ENCODE data around the gene CDYL2.

The CDYL2 gene

DNA sequence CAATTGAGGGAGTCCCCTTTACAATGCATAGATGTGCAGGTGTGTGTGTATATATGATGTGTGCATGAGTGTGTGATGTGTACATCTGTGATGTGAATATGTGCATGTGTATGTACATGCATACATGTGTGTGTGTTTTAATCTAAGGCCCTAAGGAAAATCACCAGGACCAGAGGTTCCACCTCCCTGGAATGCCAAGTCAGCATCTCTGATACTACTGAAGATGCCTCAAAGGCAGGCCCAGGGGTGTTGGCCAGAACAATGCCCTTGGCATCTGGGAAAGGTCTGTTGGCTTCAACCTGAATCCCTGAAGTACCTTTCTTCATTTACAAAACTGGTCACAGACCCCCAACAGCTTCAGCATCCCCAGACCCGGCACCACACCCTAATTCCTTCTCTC lies 129.5 kb downstream of the CDYL2 start:
- H2AFZ ChIP-seq (ENCODE audit: low read depth), result no peak overlapping the region
- no peak overlapping the region for H3K9ac ChIP-seq
- no peak overlapping the region for H3K27ac ChIP-seq
- peaks cover 12% of the 10 kb centered on the region for H3K4me1 ChIP-seq (ENCODE audit: low read depth, poor library complexity, severe bottlenecking)
- 0 out of 2 replicates have a peak, but pooled peaks cover 11% of the 10 kb centered on the region for H3K79me2 ChIP-seq (ENCODE audit: insufficient read depth, low read depth)
- H3K4me2 ChIP-seq, result no peak overlapping the region
- no peaks in the 10 kb centered on the region for H4K20me1 ChIP-seq (ENCODE audit: insufficient read depth)
- no peaks in the 10 kb centered on the region for H3K27me3 ChIP-seq (ENCODE audit: insufficient read depth, low read depth)
- H3K36me3 ChIP-seq (ENCODE audit: insufficient read depth), result no peaks in the 10 kb centered on the region
- H3K4me3 ChIP-seq (IDR thresholded peaks at IDR 0.05; ENCODE audit: insufficient read depth, low read depth, low read length), result no peak overlapping the region
- TF ChIP-seq, protein P1, sequence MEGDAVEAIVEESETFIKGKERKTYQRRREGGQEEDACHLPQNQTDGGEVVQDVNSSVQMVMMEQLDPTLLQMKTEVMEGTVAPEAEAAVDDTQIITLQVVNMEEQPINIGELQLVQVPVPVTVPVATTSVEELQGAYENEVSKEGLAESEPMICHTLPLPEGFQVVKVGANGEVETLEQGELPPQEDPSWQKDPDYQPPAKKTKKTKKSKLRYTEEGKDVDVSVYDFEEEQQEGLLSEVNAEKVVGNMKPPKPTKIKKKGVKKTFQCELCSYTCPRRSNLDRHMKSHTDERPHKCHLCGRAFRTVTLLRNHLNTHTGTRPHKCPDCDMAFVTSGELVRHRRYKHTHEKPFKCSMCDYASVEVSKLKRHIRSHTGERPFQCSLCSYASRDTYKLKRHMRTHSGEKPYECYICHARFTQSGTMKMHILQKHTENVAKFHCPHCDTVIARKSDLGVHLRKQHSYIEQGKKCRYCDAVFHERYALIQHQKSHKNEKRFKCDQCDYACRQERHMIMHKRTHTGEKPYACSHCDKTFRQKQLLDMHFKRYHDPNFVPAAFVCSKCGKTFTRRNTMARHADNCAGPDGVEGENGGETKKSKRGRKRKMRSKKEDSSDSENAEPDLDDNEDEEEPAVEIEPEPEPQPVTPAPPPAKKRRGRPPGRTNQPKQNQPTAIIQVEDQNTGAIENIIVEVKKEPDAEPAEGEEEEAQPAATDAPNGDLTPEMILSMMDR (conservative IDR thresholded peaks at IDR 0.05; ENCODE audit: low read depth, low read length), result no peak

DNA sequence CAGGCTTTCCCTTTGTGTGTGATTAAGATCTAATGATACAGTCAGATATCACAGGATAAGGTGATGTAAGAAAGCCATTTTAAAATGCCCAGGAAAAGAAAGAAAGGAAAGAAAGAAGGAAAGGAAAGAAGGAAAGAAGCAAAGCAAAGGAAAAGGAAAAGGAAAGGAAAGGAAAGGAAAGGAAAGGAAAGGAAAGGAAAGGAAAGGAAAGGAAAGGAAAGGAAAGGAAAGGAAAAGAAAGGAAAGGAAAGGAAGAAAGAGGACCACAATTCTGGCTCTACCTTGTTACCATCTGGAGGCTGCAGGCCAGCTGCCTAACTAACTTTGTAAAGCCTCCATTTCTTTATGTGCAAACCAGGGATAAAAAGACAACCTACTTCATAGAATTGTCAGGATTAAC lies 132.0 kb downstream of the CDYL2 start:
- peaks cover 16% of the 10 kb centered on the region; the same call in 1 of the 2 replicates for H3K79me2 ChIP-seq (ENCODE audit: insufficient read depth, low read depth)
- H3K9ac ChIP-seq, result no peak overlapping the region
- H3K27me3 ChIP-seq (ENCODE audit: insufficient read depth, low read depth), result no peaks in the 10 kb centered on the region
- H3K4me2 ChIP-seq, result no peak overlapping the region
- peaks cover 12% of the 10 kb centered on the region for H3K4me1 ChIP-seq (ENCODE audit: low read depth, poor library complexity, severe bottlenecking)
- H3K27ac ChIP-seq, result no peak overlapping the region
- H4K20me1 ChIP-seq (ENCODE audit: insufficient read depth), result no peaks in the 10 kb centered on the region
- TF ChIP-seq, protein P1 (conservative IDR thresholded peaks at IDR 0.05; ENCODE audit: low read depth, low read length), result no peak
- no peak overlapping the region for H3K4me3 ChIP-seq (IDR thresholded peaks at IDR 0.05; ENCODE audit: insufficient read depth, low read depth, low read length)
- H2AFZ ChIP-seq (ENCODE audit: low read depth), result no peak overlapping the region
- H3K36me3 ChIP-seq (ENCODE audit: insufficient read depth), result no peaks in the 10 kb centered on the region

DNA sequence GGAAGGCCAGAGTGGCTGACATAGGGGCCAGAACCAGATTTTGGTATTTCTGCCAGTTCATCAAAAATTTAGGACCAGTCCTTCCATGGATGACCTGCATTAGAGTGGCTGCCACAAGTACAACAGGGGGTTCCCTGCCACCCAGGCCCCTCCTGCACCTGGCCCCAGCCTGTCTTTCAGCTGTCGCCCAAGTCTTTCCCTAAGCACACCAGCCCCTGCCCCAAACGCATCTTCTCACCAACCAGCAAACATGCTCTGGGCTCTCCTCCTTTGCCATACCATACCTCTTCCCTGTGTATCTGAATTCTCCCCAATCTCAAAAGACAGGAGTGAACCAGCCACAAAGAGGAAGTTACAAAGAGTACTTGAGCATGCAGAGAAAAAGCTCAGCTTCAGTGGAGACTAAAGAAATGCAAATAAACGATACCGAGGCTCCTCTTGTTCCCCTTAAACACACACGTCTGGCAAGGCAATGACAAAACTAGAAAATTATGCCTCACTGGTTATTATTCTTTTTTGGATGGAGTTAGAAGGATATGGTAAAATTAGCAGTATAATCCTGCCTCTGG lies 133.0 kb downstream of the CDYL2 start:
- Histone ChIP-seq H3K9ac (no peak overlapping the region), H3K27me3 (ENCODE audit: insufficient read depth, low read depth) (no peaks in the 10 kb centered on the region), H2AFZ (ENCODE audit: low read depth) (no peak overlapping the region), H3K4me2 (no peak overlapping the region), H4K20me1 (ENCODE audit: insufficient read depth) (no peaks in the 10 kb centered on the region), H3K36me3 (ENCODE audit: insufficient read depth) (no peaks in the 10 kb centered on the region), H3K4me3 (IDR thresholded peaks at IDR 0.05; ENCODE audit: insufficient read depth, low read depth, low read length) (no peak overlapping the region), H3K27ac (no peak overlapping the region), H3K79me2 (ENCODE audit: insufficient read depth, low read depth) (peaks cover 12% of the 10 kb centered on the region; the same call in 1 of the 2 replicates), H3K4me1 (ENCODE audit: low read depth, poor library complexity, severe bottlenecking) (peaks cover 2% of the 10 kb centered on the region)
- TF ChIP-seq, protein P1 (conservative IDR thresholded peaks at IDR 0.05; ENCODE audit: low read depth, low read length), result no peak

DNA sequence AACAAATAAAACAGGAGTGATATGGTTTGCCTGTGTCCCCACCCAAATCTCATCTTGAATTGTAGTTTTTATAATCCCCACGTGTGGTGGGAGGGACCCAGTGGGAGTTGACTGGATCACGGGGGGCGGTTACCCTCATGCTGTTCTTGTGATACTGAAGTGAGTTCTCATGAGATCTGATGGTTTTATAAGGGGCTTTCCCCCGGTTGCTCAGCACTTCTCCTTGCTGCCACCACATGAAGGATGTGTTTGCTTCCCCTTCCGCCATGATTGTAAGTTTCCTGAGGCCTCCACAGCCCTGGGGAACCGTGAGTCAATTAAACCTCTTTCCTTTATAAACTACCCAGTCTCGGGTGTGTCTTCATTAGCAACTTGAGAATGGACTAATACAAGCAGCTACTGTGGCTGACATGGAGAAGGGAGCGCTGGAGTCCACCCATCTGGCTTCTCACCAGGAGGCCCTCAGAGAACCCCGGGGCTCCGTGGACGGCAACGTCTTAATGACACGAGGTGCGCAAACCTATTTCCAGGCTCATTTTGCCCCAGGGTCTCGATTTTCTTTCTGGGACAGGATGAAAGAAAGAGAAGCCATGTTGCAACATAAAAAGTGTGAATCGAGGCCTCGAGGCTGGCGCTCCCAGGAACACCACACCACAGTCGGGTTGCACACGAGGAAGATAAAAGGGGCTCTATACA lies 134.1 kb downstream of the CDYL2 start:
- TF ChIP-seq, protein P1 (conservative IDR thresholded peaks at IDR 0.05; ENCODE audit: low read depth, low read length), result no peak
- no peaks in the 10 kb centered on the region for H3K4me1 ChIP-seq (ENCODE audit: low read depth, poor library complexity, severe bottlenecking)
- H4K20me1 ChIP-seq (ENCODE audit: insufficient read depth), result no peaks in the 10 kb centered on the region
- H2AFZ ChIP-seq (ENCODE audit: low read depth), result no peak overlapping the region
- peaks cover 7% of the 10 kb centered on the region; the same call in 1 of the 2 replicates for H3K79me2 ChIP-seq (ENCODE audit: insufficient read depth, low read depth)
- no peaks in the 10 kb centered on the region for H3K27me3 ChIP-seq (ENCODE audit: insufficient read depth, low read depth)
- H3K9ac ChIP-seq, result no peak overlapping the region
- H3K4me2 ChIP-seq, result no peak overlapping the region
- H3K27ac ChIP-seq, result no peak overlapping the region
- H3K36me3 ChIP-seq (ENCODE audit: insufficient read depth), result no peaks in the 10 kb centered on the region
- H3K4me3 ChIP-seq (IDR thresholded peaks at IDR 0.05; ENCODE audit: insufficient read depth, low read depth, low read length), result no peak overlapping the region
